MV-4-11 (cell line): ENCODE data around the gene ACBD6.
A peak's percentile ranks its signal among the peaks of the same experiment; 100 is the strongest.

Experiments used
- DNase-seq: peaks from one replicate; lab custom pipeline; 2025; lab: John Stamatoyannopoulos, UW

ACBD6 gene

GRCh38 chr1:180525715-180526039 lies 23.3 kb upstream of the ACBD6 start:
- no peak for DNase-seq

- peak; percentile 40 for DNase-seq
These were observed 22.7 kb upstream of the ACBD6 start for GRCh38 chr1:180524915-180525714.

GRCh38 chr1:180524160-180524914 lies 22.0 kb upstream of the ACBD6 start:
- DNase-seq = no peak

GRCh38 chr1:180522213-180522515 lies 19.8 kb upstream of the ACBD6 start:
- no peak for DNase-seq

GRCh38 chr1:180521474-180522212 lies 19.3 kb upstream of the ACBD6 start:
- DNase-seq = no peak

GRCh38 chr1:180519846-180520245 lies 17.5 kb upstream of the ACBD6 start:
- DNase-seq = no peak

GRCh38 chr1:180515857-180516388 lies 13.5 kb upstream of the ACBD6 start:
- DNase-seq = peak; percentile 64

GRCh38 chr1:180515364-180515763 lies 13.0 kb upstream of the ACBD6 start:
- no peak for DNase-seq

- no peak for DNase-seq
These were observed 11.2 kb upstream of the ACBD6 start for GRCh38 chr1:180513531-180513930.

- DNase-seq = no peak
These were observed 8.5 kb upstream of the ACBD6 start for GRCh38 chr1:180510882-180511281.

GRCh38 chr1:180508725-180509097 lies 6.3 kb upstream of the ACBD6 start:
- no peak for DNase-seq

GRCh38 chr1:180507795-180508724 lies 5.7 kb upstream of the ACBD6 start:
- peak; percentile 6 for DNase-seq

- DNase-seq = no peak
These were observed 3.5 kb upstream of the ACBD6 start for GRCh38 chr1:180505732-180506335.

GRCh38 chr1:180504186-180504585 lies 1.8 kb upstream of the ACBD6 start:
- DNase-seq = no peak

- peak; percentile 58 for DNase-seq
These were observed 994 bp upstream of the ACBD6 start for GRCh38 chr1:180503280-180503862.

GRCh38 chr1:180501865-180502360 lies 464 bp downstream of the ACBD6 start:
- DNase-seq = no peak

GRCh38 chr1:180500689-180501088 lies 1.7 kb downstream of the ACBD6 start:
- DNase-seq = no peak

GRCh38 chr1:180498594-180498993 lies 3.8 kb downstream of the ACBD6 start:
- no peak for DNase-seq

- DNase-seq = no peak
These were observed 4.6 kb downstream of the ACBD6 start for GRCh38 chr1:180497826-180498225.

GRCh38 chr1:180494370-180494769 lies 8.0 kb downstream of the ACBD6 start:
- DNase-seq = peak; percentile 61

GRCh38 chr1:180489976-180490375 lies 12.4 kb downstream of the ACBD6 start:
- no peak for DNase-seq
